HepG2 (cell line): ENCODE measurements around the gene PHRF1. TPM values are rescaled to one million over a fixed set of nuclear protein-coding genes. Genes with fewer than 3 reads are reported as not detected.

Source experiments
- BHLHE40 ChIP-seq: IDR thresholded peaks from 2 replicates; pipeline ENCODE4 v1.6.1; 2011; ENCODE audit warnings: low read length, improper control_type of control experiment
- JARID2 ChIP-seq: sonication (generic); formaldehyde crosslinking; IDR thresholded peaks from 2 replicates; pipeline ENCODE4 v1.8.1; 2023; ENCODE audit warnings: missing genetic modification reagents, inconsistent platforms; ENCODE audit not compliant: insufficient replicate concordance
- JDP2 ChIP-seq: sonication (generic); formaldehyde crosslinking; IDR thresholded peaks from 2 replicates; pipeline ENCODE4 v1.8.1; 2022; ENCODE audit warnings: missing genetic modification reagents, borderline replicate concordance
- KLF6 ChIP-seq: IDR thresholded peaks from 2 replicates; pipeline ENCODE4 v1.8.0; 2016; ENCODE audit warnings: missing biosample characterization, missing genetic modification reagents
- NAIF1 ChIP-seq: sonication (generic); formaldehyde crosslinking; IDR thresholded peaks from 2 replicates; pipeline ENCODE4 v1.5.0; 2020; ENCODE audit warnings: mild to moderate bottlenecking, missing genetic modification reagents, borderline replicate concordance
- NFE2 ChIP-seq: sonication (generic); formaldehyde crosslinking; IDR thresholded peaks from 2 replicates; pipeline ENCODE4 v1.4.0; 2020; ENCODE audit warnings: missing genetic modification reagents
- NFYC ChIP-seq: IDR thresholded peaks from 2 replicates; pipeline ENCODE4 v1.6.1; 2016; ENCODE audit warnings: missing genetic modification reagents, missing compliant biosample characterization
- SIN3B ChIP-seq: fragments of 150-350 bp; IDR thresholded peaks from 2 replicates; pipeline ENCODE4 v1.6.1; 2014; ENCODE audit warnings: low read length
- SMAD3 ChIP-seq: sonication (generic); formaldehyde crosslinking; IDR thresholded peaks from 2 replicates; pipeline ENCODE4 v1.4.0; 2020; ENCODE audit warnings: missing genetic modification reagents
- SP2 ChIP-seq: sonication (generic); formaldehyde crosslinking; IDR thresholded peaks from 2 replicates; pipeline ENCODE4 v1.5.1; 2020; ENCODE audit warnings: mild to moderate bottlenecking, missing genetic modification reagents
- TBP ChIP-seq: sonication (generic); formaldehyde crosslinking; IDR thresholded peaks from 2 replicates; pipeline ENCODE4 v1.5.0; 2020; ENCODE audit warnings: missing genetic modification reagents
- TBX2 ChIP-seq: sonication (generic); formaldehyde crosslinking; IDR thresholded peaks from 2 replicates; pipeline ENCODE4 v1.5.0; 2020; ENCODE audit warnings: missing genetic modification reagents, mild to moderate bottlenecking, borderline replicate concordance
- U2AF1 ChIP-seq: fragments of 200-400 bp; formaldehyde crosslinking; optimal IDR thresholded peaks from 2 replicates; pipeline ENCODE3; 2017; ENCODE audit warnings: mild to moderate bottlenecking, low read depth, low read length
- ZNF232 ChIP-seq: sonication (generic); formaldehyde crosslinking; IDR thresholded peaks from 2 replicates; pipeline ENCODE4 v1.4.0; 2020; ENCODE audit warnings: missing genetic modification reagents, borderline replicate concordance
- ZNF589 ChIP-seq: sonication (generic); formaldehyde crosslinking; conservative IDR thresholded peaks from 2 replicates; pipeline ENCODE4 v1.8.0; 2022; ENCODE audit warnings: mild to moderate bottlenecking, moderate library complexity, missing genetic modification reagents
- ZNF879 ChIP-seq: sonication (generic); formaldehyde crosslinking; IDR thresholded peaks from 2 replicates; pipeline ENCODE4 v1.8.1; 2023; ENCODE audit warnings: missing genetic modification reagents
- polyA plus RNA-seq, 8 experiments: library from polyadenylated mRNA; depleted of rRNA in 3 of 8; stranded (reverse) in 7 of 8; unstranded in 1 of 8; fragments of >200 nt; fragmentation: Illumina TruSeq in 4 of 8; extraction: Trizol in 4 of 8; gene quantifications; 2 replicates each; pipeline versions ENCODE4 v1.2.1 to v1.2.3, GENCODE V29; 2011 to 2016; ENCODE audit warnings: low read depth in 4 of 8, missing spikeins in 1 of 8, mixed read lengths in 1 of 8; ENCODE audit not compliant: insufficient read depth in 1 of 8
- total RNA-seq, 5 experiments: library from RNA; depleted of rRNA; stranded (reverse); fragments of >200 nt; fragmentation: Illumina TruSeq; extraction: Trizol; gene quantifications; 2 replicates each; pipeline ENCODE4 v1.2.3, GENCODE V29; 2016; ENCODE audit warnings: low read depth in 1 of 5
- TF ChIP-seq, protein P1 (sequence below): sonication (generic); formaldehyde crosslinking; IDR thresholded peaks from 2 replicates; pipeline ENCODE4 v1.4.0; 2020; ENCODE audit warnings: mild to moderate bottlenecking, low read depth, missing genetic modification reagents
- TF ChIP-seq, protein P2 (sequence below): IDR thresholded peaks from 2 replicates; pipeline ENCODE4 v1.6.1; 2012; ENCODE audit warnings: inconsistent platforms
- TF ChIP-seq, protein P3 (sequence below): sonication (generic); formaldehyde crosslinking; IDR thresholded peaks from 2 replicates; pipeline ENCODE4 v1.4.0; 2020; ENCODE audit warnings: mild to moderate bottlenecking, missing genetic modification reagents
- TF ChIP-seq, protein P4 (sequence below): sonication (generic); formaldehyde crosslinking; IDR thresholded peaks from 2 replicates; pipeline ENCODE4 v1.5.0; 2020; ENCODE audit warnings: mild to moderate bottlenecking, missing genetic modification reagents
- TF ChIP-seq, protein P5 (sequence below): IDR thresholded peaks from 2 replicates; pipeline ENCODE4 v1.6.1; 2016; ENCODE audit warnings: mild to moderate bottlenecking
- TF ChIP-seq, protein P6 (sequence below): sonication (generic); formaldehyde crosslinking; IDR thresholded peaks from 2 replicates; pipeline ENCODE4 v1.8.0; 2022; ENCODE audit warnings: low read depth, missing genetic modification reagents

PHRF1 gene
- total and polyA plus RNA-seq, 2 of the 13 experiments (the other 11 are each of a cell fraction or from before 2014, with no cell fraction given) = 8.2 to 16.7 TPM

DNA sequence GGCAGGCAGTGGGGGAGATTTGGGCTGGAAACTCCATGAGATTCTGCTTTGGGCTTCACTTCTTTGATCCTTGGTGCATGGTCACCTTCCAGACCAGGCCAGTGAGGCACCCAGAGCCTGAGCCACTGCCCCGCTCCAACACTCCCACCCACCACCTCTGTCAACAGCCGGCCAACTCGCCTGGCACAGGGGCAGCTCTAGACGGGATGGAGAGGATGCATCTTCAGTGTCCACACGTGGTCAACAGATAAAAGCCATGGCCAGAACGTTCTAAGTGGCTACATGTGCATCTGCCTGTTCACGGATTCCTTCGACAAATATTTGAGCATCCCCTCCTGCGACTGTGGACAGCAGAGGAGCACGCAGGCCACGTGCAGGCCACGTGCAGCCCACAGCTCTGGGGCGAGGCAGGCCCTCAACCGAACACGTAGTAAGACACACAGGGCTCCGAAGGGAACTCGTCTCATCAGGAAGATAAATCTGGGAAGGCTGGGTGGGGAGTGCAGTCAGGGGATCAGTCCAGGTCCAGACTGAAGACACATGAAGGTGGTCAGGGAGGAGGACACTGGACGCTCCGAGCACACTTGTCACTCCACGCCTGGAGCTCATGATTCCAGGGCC lies 37.7 kb upstream of the PHRF1 start (continued):
- TF ChIP-seq, protein P1, sequence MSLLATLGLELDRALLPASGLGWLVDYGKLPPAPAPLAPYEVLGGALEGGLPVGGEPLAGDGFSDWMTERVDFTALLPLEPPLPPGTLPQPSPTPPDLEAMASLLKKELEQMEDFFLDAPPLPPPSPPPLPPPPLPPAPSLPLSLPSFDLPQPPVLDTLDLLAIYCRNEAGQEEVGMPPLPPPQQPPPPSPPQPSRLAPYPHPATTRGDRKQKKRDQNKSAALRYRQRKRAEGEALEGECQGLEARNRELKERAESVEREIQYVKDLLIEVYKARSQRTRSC = no peak
- TF ChIP-seq, protein P2, sequence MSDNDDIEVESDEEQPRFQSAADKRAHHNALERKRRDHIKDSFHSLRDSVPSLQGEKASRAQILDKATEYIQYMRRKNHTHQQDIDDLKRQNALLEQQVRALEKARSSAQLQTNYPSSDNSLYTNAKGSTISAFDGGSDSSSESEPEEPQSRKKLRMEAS = peak; percentile 90
- TF ChIP-seq TBP (CRISPR knock-in tag) = no peak
- 0 out of 2 replicates have a peak, but pooled peaks have one; percentile 56 for TF ChIP-seq KLF6 (CRISPR knock-in tag)
- no peak for TF ChIP-seq U2AF1
- no peak for TF ChIP-seq JDP2
- TF ChIP-seq, protein P3, sequence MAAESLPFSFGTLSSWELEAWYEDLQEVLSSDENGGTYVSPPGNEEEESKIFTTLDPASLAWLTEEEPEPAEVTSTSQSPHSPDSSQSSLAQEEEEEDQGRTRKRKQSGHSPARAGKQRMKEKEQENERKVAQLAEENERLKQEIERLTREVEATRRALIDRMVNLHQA (CRISPR knock-in tag) = no peak
- TF ChIP-seq, protein P4, sequence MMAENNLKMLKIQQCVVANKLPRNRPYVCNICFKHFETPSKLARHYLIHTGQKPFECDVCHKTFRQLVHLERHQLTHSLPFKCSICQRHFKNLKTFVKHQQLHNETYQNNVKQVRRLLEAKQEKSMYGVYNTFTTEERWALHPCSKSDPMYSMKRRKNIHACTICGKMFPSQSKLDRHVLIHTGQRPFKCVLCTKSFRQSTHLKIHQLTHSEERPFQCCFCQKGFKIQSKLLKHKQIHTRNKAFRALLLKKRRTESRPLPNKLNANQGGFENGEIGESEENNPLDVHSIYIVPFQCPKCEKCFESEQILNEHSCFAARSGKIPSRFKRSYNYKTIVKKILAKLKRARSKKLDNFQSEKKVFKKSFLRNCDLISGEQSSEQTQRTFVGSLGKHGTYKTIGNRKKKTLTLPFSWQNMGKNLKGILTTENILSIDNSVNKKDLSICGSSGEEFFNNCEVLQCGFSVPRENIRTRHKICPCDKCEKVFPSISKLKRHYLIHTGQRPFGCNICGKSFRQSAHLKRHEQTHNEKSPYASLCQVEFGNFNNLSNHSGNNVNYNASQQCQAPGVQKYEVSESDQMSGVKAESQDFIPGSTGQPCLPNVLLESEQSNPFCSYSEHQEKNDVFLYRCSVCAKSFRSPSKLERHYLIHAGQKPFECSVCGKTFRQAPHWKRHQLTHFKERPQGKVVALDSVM (CRISPR knock-in tag) = no peak
- no peak for TF ChIP-seq NAIF1
- no peak for TF ChIP-seq ZNF232 (CRISPR knock-in tag)
- TF ChIP-seq BHLHE40 = no peak
- TF ChIP-seq SIN3B = no peak
- TF ChIP-seq SP2 (CRISPR knock-in tag) = no peak
- TF ChIP-seq, protein P5, sequence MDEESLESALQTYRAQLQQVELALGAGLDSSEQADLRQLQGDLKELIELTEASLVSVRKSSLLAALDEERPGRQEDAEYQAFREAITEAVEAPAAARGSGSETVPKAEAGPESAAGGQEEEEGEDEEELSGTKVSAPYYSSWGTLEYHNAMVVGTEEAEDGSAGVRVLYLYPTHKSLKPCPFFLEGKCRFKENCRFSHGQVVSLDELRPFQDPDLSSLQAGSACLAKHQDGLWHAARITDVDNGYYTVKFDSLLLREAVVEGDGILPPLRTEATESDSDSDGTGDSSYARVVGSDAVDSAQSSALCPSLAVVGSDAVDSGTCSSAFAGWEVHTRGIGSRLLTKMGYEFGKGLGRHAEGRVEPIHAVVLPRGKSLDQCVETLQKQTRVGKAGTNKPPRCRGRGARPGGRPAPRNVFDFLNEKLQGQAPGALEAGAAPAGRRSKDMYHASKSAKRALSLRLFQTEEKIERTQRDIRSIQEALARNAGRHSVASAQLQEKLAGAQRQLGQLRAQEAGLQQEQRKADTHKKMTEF = peak; percentile 30; the same call in 1 of the 2 replicates
- no peak for TF ChIP-seq JARID2 (CRISPR knock-in tag)
- TF ChIP-seq, protein P6, sequence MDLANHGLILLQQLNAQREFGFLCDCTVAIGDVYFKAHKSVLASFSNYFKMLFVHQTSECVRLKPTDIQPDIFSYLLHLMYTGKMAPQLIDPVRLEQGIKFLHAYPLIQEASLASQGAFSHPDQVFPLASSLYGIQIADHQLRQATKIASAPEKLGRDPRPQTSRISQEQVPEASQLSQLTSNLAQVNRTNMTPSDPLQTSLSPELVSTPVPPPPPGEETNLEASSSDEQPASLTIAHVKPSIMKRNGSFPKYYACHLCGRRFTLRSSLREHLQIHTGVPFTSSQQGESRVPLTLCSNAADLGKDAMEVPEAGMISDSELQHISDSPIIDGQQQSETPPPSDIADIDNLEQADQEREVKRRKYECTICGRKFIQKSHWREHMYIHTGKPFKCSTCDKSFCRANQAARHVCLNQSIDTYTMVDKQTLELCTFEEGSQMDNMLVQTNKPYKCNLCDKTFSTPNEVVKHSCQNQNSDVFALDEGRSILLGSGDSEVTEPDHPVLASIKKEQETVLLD (CRISPR knock-in tag) = no peak
- no peak for TF ChIP-seq NFYC (CRISPR knock-in tag)
- peak; percentile 41; the same call in 1 of the 2 replicates for TF ChIP-seq TBX2 (CRISPR knock-in tag)
- TF ChIP-seq SMAD3 (CRISPR knock-in tag) = no peak
- TF ChIP-seq NFE2 (CRISPR knock-in tag) = no peak
- 0 out of 2 replicates have a peak, but pooled peaks have one; percentile 30 for TF ChIP-seq ZNF589 (CRISPR knock-in tag)
- TF ChIP-seq ZNF879 (CRISPR knock-in tag) = 0 out of 2 replicates have a peak, but pooled peaks have one; percentile 56
